KOPT-K1 (cell line): ENCODE data around the gene ALX3.
"Not testable (repeated sequence)": the region's sequence is repeated elsewhere in the genome, so short reads cannot be mapped to it uniquely, and the experiment has no call there.

ENCODE experiments used
- H3K27ac ChIP-seq: fragments of 200-600 bp; sonication (generic); 2 replicates; pipeline ENCODE4 v1.5.1; 2016; ENCODE audit warnings: antibody characterized with exemption, mild to moderate bottlenecking, low read depth, low read length; ENCODE audit not compliant: poor library complexity, severe bottlenecking
- H3K36me3 ChIP-seq: fragments of 200-600 bp; sonication (generic); 2 replicates; pipeline ENCODE4 v1.5.1; 2017; ENCODE audit warnings: antibody characterized with exemption, mild to moderate bottlenecking, low read length, moderate library complexity; ENCODE audit not compliant: insufficient read depth
- H3K9me3 ChIP-seq: fragments of 200-600 bp; sonication (generic); 2 replicates; pipeline ENCODE4 v1.5.1; 2017; ENCODE audit warnings: antibody characterized with exemption, low read length, mild to moderate bottlenecking; ENCODE audit not compliant: insufficient read depth, poor library complexity, severe bottlenecking

ALX3 gene

GRCh38 chr1:110082477-110082876 is 12.0 kb upstream of the ALX3 start:
- no peaks in the 10 kb centered on the region for H3K9me3 ChIP-seq
- H3K27ac ChIP-seq = no peak overlapping the region
- no peaks in the 10 kb centered on the region for H3K36me3 ChIP-seq

- no peak overlapping the region for H3K27ac ChIP-seq
These were observed 10.6 kb upstream of the ALX3 start for GRCh38 chr1:110081061-110081460.

GRCh38 chr1:110079995-110080394 is 9.5 kb upstream of the ALX3 start:
- H3K27ac ChIP-seq, H3K9me3 ChIP-seq, H3K36me3 ChIP-seq: not testable (repeated sequence)

More at GRCh38 chr1:110081061-110081460, 10.6 kb upstream of the ALX3 start:
- no peaks in the 10 kb centered on the region for H3K9me3 ChIP-seq
- no peaks in the 10 kb centered on the region for H3K36me3 ChIP-seq

GRCh38 chr1:110076789-110077500 is 6.5 kb upstream of the ALX3 start:
- H3K27ac ChIP-seq = no peak overlapping the region

GRCh38 chr1:110074166-110074565 is 3.7 kb upstream of the ALX3 start:
- Histone ChIP-seq H3K9me3 (no peaks in the 10 kb centered on the region), H3K27ac (no peak overlapping the region), H3K36me3 (no peaks in the 10 kb centered on the region)

More at GRCh38 chr1:110076789-110077500, 6.5 kb upstream of the ALX3 start:
- H3K9me3 ChIP-seq = no peaks in the 10 kb centered on the region
- no peaks in the 10 kb centered on the region for H3K36me3 ChIP-seq

GRCh38 chr1:110070282-110070669 is 196 bp downstream of the ALX3 start:
- Histone ChIP-seq H3K36me3 (no peaks in the 10 kb centered on the region), H3K9me3 (no peaks in the 10 kb centered on the region), H3K27ac (no peak overlapping the region)

GRCh38 chr1:110069404-110070281 is 829 bp downstream of the ALX3 start:
- Histone ChIP-seq H3K36me3 (no peaks in the 10 kb centered on the region), H3K9me3 (no peaks in the 10 kb centered on the region), H3K27ac (no peak overlapping the region)

- no peak overlapping the region for H3K27ac ChIP-seq
- H3K9me3 ChIP-seq = no peaks in the 10 kb centered on the region
- no peaks in the 10 kb centered on the region for H3K36me3 ChIP-seq
These were observed 1.6 kb downstream of the ALX3 start for GRCh38 chr1:110068646-110069403.

- H3K9me3 ChIP-seq = no peaks in the 10 kb centered on the region
- peaks cover 1% of the 10 kb centered on the region; the same call in 1 of the 2 replicates for H3K36me3 ChIP-seq
- no peak overlapping the region for H3K27ac ChIP-seq
These were observed 2.4 kb downstream of the ALX3 start for GRCh38 chr1:110067893-110068645.

- Histone ChIP-seq H3K9me3 (no peaks in the 10 kb centered on the region), H3K36me3 (peaks cover 7% of the 10 kb centered on the region; the same call in 1 of the 2 replicates), H3K27ac (no peak overlapping the region)
These were observed 3.0 kb downstream of the ALX3 start for GRCh38 chr1:110067479-110067892.

- Histone ChIP-seq H3K27ac (no peak overlapping the region), H3K9me3 (no peaks in the 10 kb centered on the region), H3K36me3 (peaks cover 17% of the 10 kb centered on the region; the same call in 1 of the 2 replicates)
These were observed 4.6 kb downstream of the ALX3 start for GRCh38 chr1:110065841-110066240.

- H3K36me3 ChIP-seq = peaks cover 23% of the 10 kb centered on the region; the same call in 1 of the 2 replicates
- H3K9me3 ChIP-seq = no peaks in the 10 kb centered on the region
- H3K27ac ChIP-seq = no peak overlapping the region
These were observed 5.7 kb downstream of the ALX3 start for GRCh38 chr1:110064576-110065337.

- H3K9me3 ChIP-seq = no peaks in the 10 kb centered on the region
- H3K36me3 ChIP-seq = peaks cover 25% of the 10 kb centered on the region
- H3K27ac ChIP-seq = no peak overlapping the region
These were observed 6.7 kb downstream of the ALX3 start for GRCh38 chr1:110063781-110064180.

GRCh38 chr1:110062612-110063011 is 7.9 kb downstream of the ALX3 start:
- no peaks in the 10 kb centered on the region for H3K9me3 ChIP-seq
- no peak overlapping the region for H3K27ac ChIP-seq

More at GRCh38 chr1:110062612-110063011, 7.9 kb downstream of the ALX3 start:
- peaks cover 37% of the 10 kb centered on the region for H3K36me3 ChIP-seq
